Body of pancreas (tissue), 4 donors: ENCODE results near the gene ESPL1.

Source experiments
- CTCF ChIP-seq, 7 experiments: fragments of 450-650 bp in 4 of 7; fragments of 200-600 bp in 3 of 7; sonication (generic) in 3 of 7; IDR thresholded peaks; one replicate each; pipeline ENCODE4 v1.5.1; 2016 to 2019; ENCODE audit warnings: antibody characterized with exemption in 7 of 7
- POLR2A ChIP-seq, 3 donors: fragments of 450-650 bp; IDR thresholded peaks; one replicate each; pipeline ENCODE4 v1.6.1; 2016; ENCODE audit warnings: antibody characterized with exemption in 3 of 3, mild to moderate bottlenecking in 2 of 3

DNA sequence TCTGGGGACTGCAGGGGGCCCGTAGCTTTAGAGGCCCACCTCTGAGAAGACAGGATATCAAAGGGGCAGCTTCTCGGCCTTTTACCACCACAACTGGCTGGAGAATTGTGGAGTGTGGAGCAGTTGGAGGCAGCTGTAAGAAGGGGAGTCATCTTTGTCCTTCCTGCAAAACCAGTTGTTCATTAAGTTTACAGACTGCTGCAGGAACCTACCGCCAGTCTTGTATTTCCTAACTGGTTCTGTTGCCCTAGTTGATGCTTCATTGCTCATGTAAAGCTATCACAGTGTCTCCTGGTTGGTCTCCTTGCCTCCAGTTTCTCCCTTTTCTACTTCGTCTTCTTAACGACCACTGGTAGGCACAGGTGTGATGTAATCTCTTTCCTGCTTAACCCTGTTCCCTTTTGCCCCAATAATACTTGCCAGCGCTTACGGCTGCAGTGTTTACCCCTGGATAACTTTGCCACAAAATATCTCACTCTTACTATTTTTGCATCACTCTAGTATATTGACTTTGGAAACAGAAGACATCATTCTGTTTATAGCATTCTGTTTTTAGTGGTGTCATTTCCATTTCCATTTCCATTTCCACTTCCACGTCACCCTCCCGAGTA is 11.9 kb downstream of the ESPL1 start:
- TF ChIP-seq POLR2A (IDR thresholded peaks at IDR 0.05) (no peak), CTCF (IDR thresholded peaks at IDR 0.05) (no peak)
